AG10803 (cell line): ENCODE data around the gene DEPDC5.
A peak's percentile ranks its signal among the peaks of the same experiment; 100 is the strongest.
"Not testable (repeated sequence)": the region's sequence is repeated elsewhere in the genome, so short reads cannot be mapped to it uniquely, and the experiment has no call there.

Experiments
- DNase-seq: peaks from one replicate; pipeline ENCODE4 v3.0.0; 2010; ENCODE audit warnings: low read depth
- H3K4me3 ChIP-seq: 2 replicates; pipeline ENCODE4 v1.5.1; 2011; ENCODE audit warnings: mild to moderate bottlenecking, low read length, control low read depth
- TF ChIP-seq, protein P1 (sequence below): conservative IDR thresholded peaks from 2 replicates; pipeline ENCODE4 v1.5.1; 2011; ENCODE audit warnings: mild to moderate bottlenecking, low read length, control low read depth, inconsistent platforms

Gene DEPDC5

GRCh38 chr22:31764785-31765184, 11.0 kb downstream of the DEPDC5 start:
- TF ChIP-seq, protein P1, sequence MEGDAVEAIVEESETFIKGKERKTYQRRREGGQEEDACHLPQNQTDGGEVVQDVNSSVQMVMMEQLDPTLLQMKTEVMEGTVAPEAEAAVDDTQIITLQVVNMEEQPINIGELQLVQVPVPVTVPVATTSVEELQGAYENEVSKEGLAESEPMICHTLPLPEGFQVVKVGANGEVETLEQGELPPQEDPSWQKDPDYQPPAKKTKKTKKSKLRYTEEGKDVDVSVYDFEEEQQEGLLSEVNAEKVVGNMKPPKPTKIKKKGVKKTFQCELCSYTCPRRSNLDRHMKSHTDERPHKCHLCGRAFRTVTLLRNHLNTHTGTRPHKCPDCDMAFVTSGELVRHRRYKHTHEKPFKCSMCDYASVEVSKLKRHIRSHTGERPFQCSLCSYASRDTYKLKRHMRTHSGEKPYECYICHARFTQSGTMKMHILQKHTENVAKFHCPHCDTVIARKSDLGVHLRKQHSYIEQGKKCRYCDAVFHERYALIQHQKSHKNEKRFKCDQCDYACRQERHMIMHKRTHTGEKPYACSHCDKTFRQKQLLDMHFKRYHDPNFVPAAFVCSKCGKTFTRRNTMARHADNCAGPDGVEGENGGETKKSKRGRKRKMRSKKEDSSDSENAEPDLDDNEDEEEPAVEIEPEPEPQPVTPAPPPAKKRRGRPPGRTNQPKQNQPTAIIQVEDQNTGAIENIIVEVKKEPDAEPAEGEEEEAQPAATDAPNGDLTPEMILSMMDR: no peak
- no peak overlapping the region for H3K4me3 ChIP-seq
- DNase-seq: no peak

GRCh38 chr22:31768422-31769059, 14.7 kb downstream of the DEPDC5 start:
- DNase-seq: no peak
- TF ChIP-seq, protein P1: no peak
- no peak overlapping the region for H3K4me3 ChIP-seq

DNA sequence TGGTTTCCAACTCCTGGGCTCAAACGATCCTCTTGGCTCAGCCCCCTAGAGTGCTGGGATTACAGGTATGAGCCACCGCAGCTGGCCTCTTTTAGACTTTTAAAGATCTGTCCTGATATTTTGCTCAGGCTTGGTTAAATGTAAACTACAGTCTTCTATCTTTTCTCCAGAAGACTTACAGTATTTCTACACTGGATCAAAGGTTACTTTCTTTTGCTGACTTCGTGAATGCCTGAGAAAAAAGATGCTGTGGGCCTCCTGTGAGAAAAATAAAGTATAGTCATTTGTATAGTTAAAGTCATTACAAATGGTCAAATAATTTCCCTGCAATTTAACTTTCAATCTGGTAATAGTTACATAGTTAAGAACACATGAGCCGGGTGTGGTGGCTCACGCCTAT, 19.6 kb downstream of the DEPDC5 start:
- H3K4me3 ChIP-seq: no peak overlapping the region
- DNase-seq: no peak
- TF ChIP-seq, protein P1: no peak

GRCh38 chr22:31776231-31776630, 22.4 kb downstream of the DEPDC5 start:
- TF ChIP-seq, protein P1: no peak
- DNase-seq: no peak
- H3K4me3 ChIP-seq: no peak overlapping the region

DNA sequence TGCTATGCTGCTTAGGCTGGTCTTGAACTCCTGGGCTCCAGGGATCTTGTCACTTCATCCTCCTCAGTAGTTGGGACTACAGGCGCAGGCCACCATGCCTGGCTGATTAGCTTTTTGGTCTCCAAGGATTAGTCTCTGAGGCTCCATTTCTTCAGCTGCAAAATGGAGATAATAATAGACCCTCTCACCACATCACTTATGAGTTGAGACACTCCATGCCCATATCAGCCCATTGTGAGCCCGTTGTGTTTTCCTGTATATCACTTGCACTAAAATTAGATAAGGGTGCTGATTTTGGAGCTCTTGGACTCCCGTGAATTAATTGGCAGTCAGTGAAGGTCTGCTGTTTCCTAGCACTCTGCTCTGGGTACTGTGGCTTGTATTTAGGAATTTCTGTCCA, 36.0 kb downstream of the DEPDC5 start:
- TF ChIP-seq, protein P1: no peak
- H3K4me3 ChIP-seq: no peak overlapping the region
- DNase-seq: no peak

GRCh38 chr22:31790240-31790639, 36.4 kb downstream of the DEPDC5 start:
- no peak overlapping the region for H3K4me3 ChIP-seq
- TF ChIP-seq, protein P1: no peak
- DNase-seq: no peak

- not testable (repeated sequence) for DNase-seq
Observed at GRCh38 chr22:31799358-31799757, 45.5 kb downstream of the DEPDC5 start.

DNA sequence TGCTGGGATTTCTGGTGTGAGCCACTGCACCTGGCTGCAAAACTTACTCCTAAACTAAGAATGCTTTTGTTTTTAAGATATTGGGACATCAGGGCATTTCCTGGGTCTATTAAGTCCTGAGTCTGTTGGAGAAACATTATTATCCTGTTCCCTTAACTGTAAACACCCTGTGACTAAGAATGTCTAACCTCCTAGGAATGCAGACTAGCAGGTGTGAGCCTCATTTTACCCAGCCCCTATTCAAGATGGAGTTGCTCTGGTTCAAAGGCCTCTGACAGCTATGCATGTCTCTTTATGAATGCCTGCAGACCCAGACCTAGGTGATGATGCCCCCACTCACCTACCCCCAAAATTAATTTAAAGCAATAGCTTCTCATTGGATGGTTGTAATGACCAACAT, 46.2 kb downstream of the DEPDC5 start:
- H3K4me3 ChIP-seq: no peak overlapping the region
- DNase-seq: peak; percentile 34
- TF ChIP-seq, protein P1: no peak

More at GRCh38 chr22:31799358-31799757, 45.5 kb downstream of the DEPDC5 start:
- H3K4me3 ChIP-seq: not testable (repeated sequence)

DNA sequence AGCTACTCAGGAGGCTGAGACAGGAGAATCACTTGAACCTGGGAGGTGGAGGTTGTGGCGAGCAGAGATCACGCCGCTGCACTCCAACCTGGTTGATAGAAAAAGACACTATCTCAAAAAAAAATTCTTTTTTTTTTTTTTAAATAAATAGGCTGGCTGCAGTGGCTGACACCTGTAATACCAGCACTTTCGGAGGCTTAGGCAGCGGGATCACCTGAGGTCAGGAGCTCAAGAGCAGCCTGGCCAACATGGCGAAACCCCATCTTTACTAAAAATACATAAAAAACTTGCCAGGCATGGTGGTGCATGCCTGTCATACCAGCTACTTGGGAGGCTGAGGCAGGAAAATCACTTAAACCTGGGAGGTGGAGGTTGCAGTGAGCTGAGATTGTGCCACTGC, 47.0 kb downstream of the DEPDC5 start:
- not testable (repeated sequence) for H3K4me3 ChIP-seq, DNase-seq
